Liver (tissue), 3 donors: Measurements from ENCODE around the gene TAF3.

Source experiments
- CTCF ChIP-seq: fragments of 150-350 bp; IDR thresholded peaks from 2 replicates; pipeline ENCODE4 v1.5.1; 2017; ENCODE audit warnings: improper control_type of control experiment, low read depth, low read length; ENCODE audit not compliant: missing input control
- GABPA ChIP-seq, 2 donors: IDR thresholded peaks in 1 of 2; conservative IDR thresholded peaks in 1 of 2; 2 replicates each; pipeline ENCODE4 v1.6.1; 2016; ENCODE audit warnings: antibody characterized with exemption in 2 of 2, mild to moderate bottlenecking in 1 of 2, moderate library complexity in 1 of 2
- MAX ChIP-seq: IDR thresholded peaks from 2 replicates; pipeline ENCODE4 v1.6.1; 2016; ENCODE audit warnings: antibody characterized with exemption
- YY1 ChIP-seq: IDR thresholded peaks from 2 replicates; pipeline ENCODE4 v1.6.1; 2016; ENCODE audit warnings: antibody characterized with exemption, mild to moderate bottlenecking
- donor health status: healthy.
- donor health status: healthy.

GRCh38 chr10:7956508-7956907, 138.2 kb downstream of the TAF3 start:
- TF ChIP-seq CTCF (no peak), YY1 (no peak), MAX (no peak), GABPA (IDR thresholded peaks at IDR 0.05 in 1 of 2, conservative IDR thresholded peaks at IDR 0.05 in 1 of 2) (no peak)
